Breast epithelium (tissue), 4 donors: ENCODE data around the gene LPAR3. TPM values are rescaled to one million over a fixed set of nuclear protein-coding genes. Genes with fewer than 3 reads are reported as not detected.

ENCODE experiments used
- DNase-seq, 2 donors: peaks; one replicate each; pipeline ENCODE4 v3.0.0-alpha.2; 2019; ENCODE audit warnings: low spot score in 2 of 2
- H3K27ac ChIP-seq, 2 donors: fragments of 200-600 bp; sonication (generic) in 1 of 2; one replicate each; pipeline ENCODE4 v1.5.1; 2016 to 2019; ENCODE audit warnings: mild to moderate bottlenecking in 1 of 2
- H3K27me3 ChIP-seq, 2 donors: fragments of 200-600 bp; sonication (generic) in 1 of 2; one replicate each; pipeline versions ENCODE4 v1.5.1 to v1.6.0; 2017 to 2019; ENCODE audit warnings: control low read depth in 1 of 2, mild to moderate bottlenecking in 1 of 2
- H3K36me3 ChIP-seq: fragments of 200-600 bp; one replicate; pipeline ENCODE4 v1.5.1; 2019
- H3K4me1 ChIP-seq, 2 donors: fragments of 200-600 bp; sonication (generic); one replicate each; pipeline ENCODE4 v1.5.1; 2016 to 2019; ENCODE audit warnings: control low read depth in 1 of 2
- H3K4me3 ChIP-seq, 3 donors: fragments of 200-600 bp; sonication (generic); 1 replicate in 2 of 3; 2 replicates in 1 of 3; pipeline ENCODE4 v1.5.1; 2016 to 2019; ENCODE audit warnings: mild to moderate bottlenecking in 3 of 3, moderate library complexity in 2 of 3
- H3K9me3 ChIP-seq, 2 donors: fragments of 200-600 bp; sonication (generic) in 1 of 2; one replicate each; pipeline ENCODE4 v1.5.1; 2016 to 2019; ENCODE audit warnings: control low read depth in 1 of 2
- POLR2A ChIP-seq: fragments of 450-650 bp; IDR thresholded peaks from one replicate; pipeline ENCODE4 v1.6.1; 2016; ENCODE audit warnings: antibody characterized with exemption, mild to moderate bottlenecking, moderate library complexity
- POLR2AphosphoS5 ChIP-seq, 3 donors: sonication (generic); formaldehyde crosslinking; IDR thresholded peaks; one replicate each; pipeline ENCODE4 v1.6.1; 2017; ENCODE audit warnings: antibody characterized with exemption in 3 of 3
- intact Hi-C: fragments of 100-400 bp; cut with DNase I; formaldehyde crosslinking; loops from one replicate; pipeline ENCODE4 v1.15.1; 2023; ENCODE audit warnings: low total_unique reads
- total RNA-seq, 3 donors: library from RNA; depleted of rRNA; stranded (reverse); fragments of >200 nt; gene quantifications; one replicate each; pipeline ENCODE4 v1.1.0, GENCODE V29; 2016
- TF ChIP-seq, protein P1 (sequence below), 3 donors: fragments of 450-650 bp; IDR thresholded peaks; one replicate each; pipeline ENCODE4 v1.5.1; 2016 to 2017; ENCODE audit warnings: antibody characterized with exemption in 3 of 3, mild to moderate bottlenecking in 3 of 3, moderate library complexity in 3 of 3

LPAR3 gene
- total RNA-seq, 3 donors from 2014 or later = 1.6 to 3.7 TPM; not detected in 1

DNA sequence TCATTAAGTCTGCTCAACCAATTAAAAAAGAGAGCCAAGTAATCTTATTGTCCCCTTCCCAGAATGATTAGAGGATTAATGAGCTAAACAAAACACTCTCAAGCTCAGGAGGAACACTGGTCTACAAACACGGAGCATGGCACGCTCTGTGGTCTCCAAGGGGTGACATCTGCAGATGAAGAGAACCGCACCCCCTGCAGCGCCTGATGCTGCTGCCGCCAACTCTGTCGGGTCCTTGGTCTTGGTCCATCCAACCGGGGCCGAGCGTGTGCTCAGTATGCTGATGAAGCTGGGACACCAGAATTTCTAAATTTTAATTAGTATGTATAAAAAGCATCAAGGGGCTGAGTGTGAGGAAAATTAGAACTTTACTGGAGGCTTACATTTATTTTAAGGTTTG is 82.7 kb downstream of the LPAR3 start:
- intact Hi-C loops = no loop called here
- no peak overlapping the region for H3K4me3 ChIP-seq
- no peaks in the 10 kb centered on the region for H3K9me3 ChIP-seq
- TF ChIP-seq POLR2AphosphoS5 (IDR thresholded peaks at IDR 0.05) (no peak), POLR2A (no peak)
- TF ChIP-seq, protein P1, sequence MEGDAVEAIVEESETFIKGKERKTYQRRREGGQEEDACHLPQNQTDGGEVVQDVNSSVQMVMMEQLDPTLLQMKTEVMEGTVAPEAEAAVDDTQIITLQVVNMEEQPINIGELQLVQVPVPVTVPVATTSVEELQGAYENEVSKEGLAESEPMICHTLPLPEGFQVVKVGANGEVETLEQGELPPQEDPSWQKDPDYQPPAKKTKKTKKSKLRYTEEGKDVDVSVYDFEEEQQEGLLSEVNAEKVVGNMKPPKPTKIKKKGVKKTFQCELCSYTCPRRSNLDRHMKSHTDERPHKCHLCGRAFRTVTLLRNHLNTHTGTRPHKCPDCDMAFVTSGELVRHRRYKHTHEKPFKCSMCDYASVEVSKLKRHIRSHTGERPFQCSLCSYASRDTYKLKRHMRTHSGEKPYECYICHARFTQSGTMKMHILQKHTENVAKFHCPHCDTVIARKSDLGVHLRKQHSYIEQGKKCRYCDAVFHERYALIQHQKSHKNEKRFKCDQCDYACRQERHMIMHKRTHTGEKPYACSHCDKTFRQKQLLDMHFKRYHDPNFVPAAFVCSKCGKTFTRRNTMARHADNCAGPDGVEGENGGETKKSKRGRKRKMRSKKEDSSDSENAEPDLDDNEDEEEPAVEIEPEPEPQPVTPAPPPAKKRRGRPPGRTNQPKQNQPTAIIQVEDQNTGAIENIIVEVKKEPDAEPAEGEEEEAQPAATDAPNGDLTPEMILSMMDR (IDR thresholded peaks at IDR 0.05) = no peak
- H3K4me1 ChIP-seq = no peaks in the 10 kb centered on the region
- H3K27ac ChIP-seq = no peak overlapping the region
- no peaks in the 10 kb centered on the region for H3K36me3 ChIP-seq
- no peak for DNase-seq
- H3K27me3 ChIP-seq = no peaks in the 10 kb centered on the region

- TF ChIP-seq, protein P1 (IDR thresholded peaks at IDR 0.05) = no peak
- TF ChIP-seq POLR2A = no peak
- intact Hi-C loops = loop anchor here (5.0 kb wide), 1 partner anchor 587 kb away; no protein-coding TSS in a partner anchor
- Histone ChIP-seq H3K27me3 (no peaks in the 10 kb centered on the region), H3K36me3 (no peaks in the 10 kb centered on the region), H3K27ac (no peak overlapping the region), H3K4me1 (no peaks in the 10 kb centered on the region), H3K4me3 (no peak overlapping the region), H3K9me3 (no peaks in the 10 kb centered on the region)
- no peak for DNase-seq
Measured at GRCh38 chr1:84809023-84809422, 84.0 kb downstream of the LPAR3 start.

DNA sequence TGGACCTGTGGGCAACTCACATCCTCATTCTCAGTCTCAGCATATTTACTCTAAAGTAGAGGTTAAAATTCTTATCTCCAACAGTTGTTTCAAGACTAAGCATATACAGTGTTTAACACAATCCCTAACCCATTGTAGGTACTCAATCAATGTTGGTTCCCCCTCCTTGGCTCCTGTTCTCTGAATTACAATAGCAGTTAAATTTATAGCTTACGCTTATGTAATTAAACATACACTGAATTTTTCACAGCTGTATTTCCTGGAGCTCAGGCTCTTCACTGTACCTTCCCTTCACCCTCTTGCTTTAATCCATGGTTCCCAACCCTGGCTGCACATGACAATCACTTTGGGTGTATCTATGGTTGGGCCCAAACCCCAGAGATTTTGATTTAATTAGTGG is 89.4 kb downstream of the LPAR3 start:
- H3K27me3 ChIP-seq = no peaks in the 10 kb centered on the region
- no peaks in the 10 kb centered on the region for H3K4me1 ChIP-seq
- no peak overlapping the region for H3K27ac ChIP-seq
- no peak for DNase-seq
- intact Hi-C loops = no loop called here
- TF ChIP-seq POLR2A = no peak
- TF ChIP-seq, protein P1 (IDR thresholded peaks at IDR 0.05) = no peak
- TF ChIP-seq POLR2AphosphoS5 (IDR thresholded peaks at IDR 0.05) = no peak
- no peak overlapping the region for H3K4me3 ChIP-seq
- no peaks in the 10 kb centered on the region for H3K9me3 ChIP-seq
- no peaks in the 10 kb centered on the region for H3K36me3 ChIP-seq

GRCh38 chr1:84802567-84803232 is 90.3 kb downstream of the LPAR3 start:
- Histone ChIP-seq H3K9me3 (no peaks in the 10 kb centered on the region), H3K4me1 (no peaks in the 10 kb centered on the region), H3K27me3 (no peaks in the 10 kb centered on the region), H3K36me3 (no peaks in the 10 kb centered on the region), H3K4me3 (no peak overlapping the region), H3K27ac (no peak overlapping the region)
- DNase-seq = no peak
- TF ChIP-seq, protein P1 (IDR thresholded peaks at IDR 0.05) = no peak
- TF ChIP-seq POLR2A = no peak
- no peak for TF ChIP-seq POLR2AphosphoS5 (IDR thresholded peaks at IDR 0.05)
- intact Hi-C loops = no loop called here

- Histone ChIP-seq H3K27ac (no peak overlapping the region), H3K9me3 (no peaks in the 10 kb centered on the region), H3K27me3 (no peaks in the 10 kb centered on the region), H3K36me3 (no peaks in the 10 kb centered on the region), H3K4me3 (no peak overlapping the region), H3K4me1 (no peaks in the 10 kb centered on the region)
- intact Hi-C loops = no loop called here
- no peak for DNase-seq
- TF ChIP-seq POLR2A (no peak), POLR2AphosphoS5 (IDR thresholded peaks at IDR 0.05) (no peak)
- TF ChIP-seq, protein P1 (IDR thresholded peaks at IDR 0.05) = no peak
Measured at GRCh38 chr1:84800090-84801073, 92.6 kb downstream of the LPAR3 start.
